Vagina (tissue), 2 donors: ENCODE measurements around the gene HSBP1L1.

Source experiments
- POLR2A ChIP-seq, 2 donors: fragments of 450-650 bp; IDR thresholded peaks; one replicate each; pipeline ENCODE4 v1.6.1; 2017; ENCODE audit warnings: antibody characterized with exemption in 2 of 2, mild to moderate bottlenecking in 2 of 2, moderate library complexity in 2 of 2
- TF ChIP-seq, protein P1 (sequence below), 3 experiments: fragments of 450-650 bp in 2 of 3; fragments of 200-600 bp in 1 of 3; sonication (generic) in 1 of 3; IDR thresholded peaks; one replicate each; pipeline ENCODE4 v1.5.1; 2017 to 2019; ENCODE audit warnings: antibody characterized with exemption in 3 of 3, mild to moderate bottlenecking in 2 of 3, moderate library complexity in 2 of 3

DNA sequence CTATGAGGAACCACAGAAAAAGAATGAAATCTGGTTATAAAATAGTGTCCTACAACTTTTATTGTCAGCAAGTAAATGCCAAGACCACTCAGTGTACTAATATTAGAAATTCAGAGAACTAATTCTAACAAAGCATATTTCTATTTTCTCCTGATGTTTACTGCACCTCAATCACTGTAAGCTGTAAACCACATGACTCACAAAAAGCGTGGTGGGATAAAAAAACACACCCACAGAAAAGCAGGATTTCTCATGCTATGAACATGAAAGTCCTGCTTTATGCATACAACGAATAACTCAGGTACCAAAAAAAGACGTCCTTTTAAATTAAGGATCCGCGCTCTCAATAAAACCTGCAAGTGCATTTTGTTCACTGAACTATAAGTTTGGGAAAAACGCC, 23.1 kb downstream of the HSBP1L1 start:
- TF ChIP-seq, protein P1, sequence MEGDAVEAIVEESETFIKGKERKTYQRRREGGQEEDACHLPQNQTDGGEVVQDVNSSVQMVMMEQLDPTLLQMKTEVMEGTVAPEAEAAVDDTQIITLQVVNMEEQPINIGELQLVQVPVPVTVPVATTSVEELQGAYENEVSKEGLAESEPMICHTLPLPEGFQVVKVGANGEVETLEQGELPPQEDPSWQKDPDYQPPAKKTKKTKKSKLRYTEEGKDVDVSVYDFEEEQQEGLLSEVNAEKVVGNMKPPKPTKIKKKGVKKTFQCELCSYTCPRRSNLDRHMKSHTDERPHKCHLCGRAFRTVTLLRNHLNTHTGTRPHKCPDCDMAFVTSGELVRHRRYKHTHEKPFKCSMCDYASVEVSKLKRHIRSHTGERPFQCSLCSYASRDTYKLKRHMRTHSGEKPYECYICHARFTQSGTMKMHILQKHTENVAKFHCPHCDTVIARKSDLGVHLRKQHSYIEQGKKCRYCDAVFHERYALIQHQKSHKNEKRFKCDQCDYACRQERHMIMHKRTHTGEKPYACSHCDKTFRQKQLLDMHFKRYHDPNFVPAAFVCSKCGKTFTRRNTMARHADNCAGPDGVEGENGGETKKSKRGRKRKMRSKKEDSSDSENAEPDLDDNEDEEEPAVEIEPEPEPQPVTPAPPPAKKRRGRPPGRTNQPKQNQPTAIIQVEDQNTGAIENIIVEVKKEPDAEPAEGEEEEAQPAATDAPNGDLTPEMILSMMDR (IDR thresholded peaks at IDR 0.05) = no peak
- TF ChIP-seq POLR2A (IDR thresholded peaks at IDR 0.05) = no peak
